Fibroblast of lung (primary cell): ENCODE data around the gene B3GNT8.

ENCODE experiments used
- CTCF ChIP-seq, 2 donors: IDR thresholded peaks in 1 of 2; conservative IDR thresholded peaks in 1 of 2; 1 replicate in 1 of 2; 2 replicates in 1 of 2; pipeline ENCODE4 v1.5.1; 2011 to 2012; ENCODE audit warnings: low read length in 2 of 2, control low read depth in 1 of 2, inconsistent platforms in 1 of 2, low read depth in 1 of 2, mild to moderate bottlenecking in 1 of 2
- EZH2 ChIP-seq: IDR thresholded peaks from 2 replicates; pipeline ENCODE4 v1.5.1; 2012; ENCODE audit warnings: low read length, control low read depth, mild to moderate bottlenecking; ENCODE audit errors: missing control alignments

GRCh38 chr19:41436674-41436951, 9.4 kb upstream of the B3GNT8 start:
- TF ChIP-seq EZH2 (no peak), CTCF (conservative IDR thresholded peaks at IDR 0.05 in 1 of 2, IDR thresholded peaks at IDR 0.05 in 1 of 2; ENCODE audit: low read depth in 1 of 2, low read length in 2 of 2) (no peak)
